Measurements from ENCODE around the gene DENND4A. TPM values are rescaled to one million over a fixed set of nuclear protein-coding genes. Genes with fewer than 3 reads are reported as not detected.

Gene DENND4A
- total and polyA plus RNA-seq, 9 of the 15 experiments (the other 6 are each of a cell fraction or from before 2014, with no cell fraction given) = 6.8 to 32.3 (median 19.9) TPM

DNA sequence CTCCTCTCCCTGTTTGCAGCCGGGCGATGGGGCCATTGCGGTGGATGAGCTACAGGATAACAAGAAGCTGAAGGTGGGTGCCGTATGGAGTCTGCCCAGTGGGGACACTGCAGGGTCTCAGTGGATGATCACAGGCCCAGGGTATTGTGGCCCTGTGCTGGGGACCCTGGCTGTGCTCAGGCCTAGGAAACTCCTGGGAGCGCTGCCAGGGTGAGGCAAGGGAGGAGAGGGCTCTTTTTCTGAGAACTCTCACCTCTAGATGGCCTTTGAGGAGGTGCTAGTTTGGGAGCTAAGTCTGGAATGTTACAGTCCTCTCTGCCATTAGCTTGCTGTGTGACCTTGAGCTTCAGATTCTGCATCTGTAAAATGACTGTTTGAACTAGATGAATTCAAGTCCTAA is 154.0 kb downstream of the DENND4A start:
- no peaks in the 10 kb centered on the region for H3K9me1 ChIP-seq (ENCODE audit: control insufficient read depth, insufficient read depth, low read length)
- TF ChIP-seq BRD9 (IDR thresholded peaks at IDR 0.05; ENCODE audit: low read depth, partially characterized antibody) (no peak), RFX7 (CRISPR knock-in tag; IDR thresholded peaks at IDR 0.05) (no peak), NELFE (IDR thresholded peaks at IDR 0.05; ENCODE audit: insufficient read depth, insufficient read length) (no peak), MECOM (CRISPR knock-in tag; IDR thresholded peaks at IDR 0.05) (no peak)
- TF ChIP-seq, protein P1, sequence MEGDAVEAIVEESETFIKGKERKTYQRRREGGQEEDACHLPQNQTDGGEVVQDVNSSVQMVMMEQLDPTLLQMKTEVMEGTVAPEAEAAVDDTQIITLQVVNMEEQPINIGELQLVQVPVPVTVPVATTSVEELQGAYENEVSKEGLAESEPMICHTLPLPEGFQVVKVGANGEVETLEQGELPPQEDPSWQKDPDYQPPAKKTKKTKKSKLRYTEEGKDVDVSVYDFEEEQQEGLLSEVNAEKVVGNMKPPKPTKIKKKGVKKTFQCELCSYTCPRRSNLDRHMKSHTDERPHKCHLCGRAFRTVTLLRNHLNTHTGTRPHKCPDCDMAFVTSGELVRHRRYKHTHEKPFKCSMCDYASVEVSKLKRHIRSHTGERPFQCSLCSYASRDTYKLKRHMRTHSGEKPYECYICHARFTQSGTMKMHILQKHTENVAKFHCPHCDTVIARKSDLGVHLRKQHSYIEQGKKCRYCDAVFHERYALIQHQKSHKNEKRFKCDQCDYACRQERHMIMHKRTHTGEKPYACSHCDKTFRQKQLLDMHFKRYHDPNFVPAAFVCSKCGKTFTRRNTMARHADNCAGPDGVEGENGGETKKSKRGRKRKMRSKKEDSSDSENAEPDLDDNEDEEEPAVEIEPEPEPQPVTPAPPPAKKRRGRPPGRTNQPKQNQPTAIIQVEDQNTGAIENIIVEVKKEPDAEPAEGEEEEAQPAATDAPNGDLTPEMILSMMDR (IDR thresholded peaks at IDR 0.05 in 2 of 3, conservative IDR thresholded peaks at IDR 0.05 in 1 of 3; ENCODE audit: insufficient read depth in 2 of 3, low read depth in 1 of 3, low read length in 3 of 3) = 0 out of 6 replicates have a peak, but pooled peaks of 1 of the 3 experiments have one; percentile 1
- TF ChIP-seq, protein P2, sequence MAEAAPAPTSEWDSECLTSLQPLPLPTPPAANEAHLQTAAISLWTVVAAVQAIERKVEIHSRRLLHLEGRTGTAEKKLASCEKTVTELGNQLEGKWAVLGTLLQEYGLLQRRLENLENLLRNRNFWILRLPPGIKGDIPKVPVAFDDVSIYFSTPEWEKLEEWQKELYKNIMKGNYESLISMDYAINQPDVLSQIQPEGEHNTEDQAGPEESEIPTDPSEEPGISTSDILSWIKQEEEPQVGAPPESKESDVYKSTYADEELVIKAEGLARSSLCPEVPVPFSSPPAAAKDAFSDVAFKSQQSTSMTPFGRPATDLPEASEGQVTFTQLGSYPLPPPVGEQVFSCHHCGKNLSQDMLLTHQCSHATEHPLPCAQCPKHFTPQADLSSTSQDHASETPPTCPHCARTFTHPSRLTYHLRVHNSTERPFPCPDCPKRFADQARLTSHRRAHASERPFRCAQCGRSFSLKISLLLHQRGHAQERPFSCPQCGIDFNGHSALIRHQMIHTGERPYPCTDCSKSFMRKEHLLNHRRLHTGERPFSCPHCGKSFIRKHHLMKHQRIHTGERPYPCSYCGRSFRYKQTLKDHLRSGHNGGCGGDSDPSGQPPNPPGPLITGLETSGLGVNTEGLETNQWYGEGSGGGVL (CRISPR knock-in tag; IDR thresholded peaks at IDR 0.05) = no peak
- in situ Hi-C loops (cut with MboI) (loop anchor here (25.0 kb wide), 1 partner anchor 224 kb away; the partner anchor contains the start of gene RAB11A), intact Hi-C loops (cut with micrococcal nuclease) (loop anchor here (1.0 to 10.0 kb wide), 3 partner anchors 199 to 323 kb away; no protein-coding TSS in a partner anchor)
- H4K20me1 ChIP-seq (replicated peaks; ENCODE audit: control insufficient read depth, insufficient read depth, low read length) = no peaks in the 10 kb centered on the region
- 0 out of 2 replicates have a peak overlapping the region, but pooled peaks have one; percentile 9 for H3K4me2 ChIP-seq (ENCODE audit: insufficient read depth, low read length)
- POLR2A ChIA-PET = no interaction called here
- H3K9me3 ChIP-seq (replicated peaks; ENCODE audit: control insufficient read depth, insufficient read depth, low read depth, low read length) = no peaks in the 10 kb centered on the region
- no peak for DNase-seq (ENCODE audit: extremely low read depth in 1 of 4, low spot score in 3 of 4)
- no peak for FAIRE-seq
- H3K9ac ChIP-seq (ENCODE audit: insufficient read depth in 1 of 2, low read depth in 2 of 2, low read length in 2 of 2) = peak overlapping the region in 1 of 2 experiments; percentile 41; a peak in 1 of 4 replicates
- CTCF ChIA-PET (ENCODE audit: low intra/inter-chr PET ratio) = interaction anchor here (0.6 to 1.3 kb wide), 10 partner anchors 112 to 649 kb away, joined by 3 to 5 read pairs (median 3); no protein-coding TSS in a partner anchor
- no peak overlapping the region for H3K4me3 ChIP-seq
- H3K36me3 ChIP-seq (ENCODE audit: control insufficient read depth, insufficient read depth, low read length) = no peaks in the 10 kb centered on the region
- H3K4me1 ChIP-seq (replicated peaks in 1 of 2; ENCODE audit: control insufficient read depth in 2 of 2, insufficient read depth in 2 of 2, low read length in 2 of 2) = peaks cover 3 to 7% of the 10 kb centered on the region in 2 experiments; a peak in 3 of 5 replicates
- H3K27ac ChIP-seq (ENCODE audit: extremely low read depth, low read depth, low read length) = no peak overlapping the region
- no peaks in the 10 kb centered on the region for H3K79me2 ChIP-seq (ENCODE audit: control insufficient read depth, insufficient read depth, low read length)
- no TSS peak for BruUV-seq (replicated peaks)
- WGBS (ENCODE audit: insufficient coverage, low coverage, missing lambda C conversion rate) = 62% methylated on average over 5 of the region's 5 CpGs
- no peak overlapping the region for H2AFZ ChIP-seq (ENCODE audit: low read depth, low read length)
- H3K27me3 ChIP-seq (ENCODE audit: control insufficient read depth in 2 of 2, insufficient read depth in 2 of 2, low read length in 2 of 2) = no peaks in the 10 kb centered on the region
- ATAC-seq = peak; percentile 36
